Measurements from ENCODE around the gene TBC1D22A. TPM values are rescaled to one million over a fixed set of nuclear protein-coding genes. Genes with fewer than 3 reads are reported as not detected.

Gene TBC1D22A
- total and polyA plus RNA-seq, 9 of the 15 experiments (the other 6 are each of a cell fraction or from before 2014, with no cell fraction given): 0.20 to 11.5 (median 5.2) TPM

GRCh38 chr22:47163481-47163855 is 401.0 kb downstream of the TBC1D22A start:
- Histone ChIP-seq H3K27me3 (ENCODE audit: control insufficient read depth in 2 of 2, insufficient read depth in 2 of 2, low read length in 2 of 2) (no peaks in the 10 kb centered on the region), H3K36me3 (ENCODE audit: control insufficient read depth, insufficient read depth, low read length) (no peaks in the 10 kb centered on the region; the same call in 2 of the 3 replicates), H4K20me1 (replicated peaks; ENCODE audit: control insufficient read depth, insufficient read depth, low read length) (no peaks in the 10 kb centered on the region), H3K4me1 (replicated peaks in 1 of 2; ENCODE audit: control insufficient read depth in 2 of 2, insufficient read depth in 2 of 2, low read length in 2 of 2) (no peaks in the 10 kb centered on the region; a peak in 1 of 5 replicates), H3K79me2 (ENCODE audit: control insufficient read depth, insufficient read depth, low read length) (no peaks in the 10 kb centered on the region), H3K9me1 (ENCODE audit: control insufficient read depth, insufficient read depth, low read length) (no peaks in the 10 kb centered on the region), H3K27ac (ENCODE audit: extremely low read depth, low read depth, low read length) (no peak overlapping the region), H2AFZ (ENCODE audit: low read depth, low read length) (no peak overlapping the region), H3K4me2 (ENCODE audit: insufficient read depth, low read length) (no peak overlapping the region), H3K9ac (ENCODE audit: insufficient read depth in 1 of 2, low read depth in 2 of 2, low read length in 2 of 2) (no peak overlapping the region; a peak in 1 of 4 replicates), H3K4me3 (no peak overlapping the region), H3K9me3 (replicated peaks; ENCODE audit: control insufficient read depth, insufficient read depth, low read depth, low read length) (no peaks in the 10 kb centered on the region; the same call in 1 of the 2 replicates)
- no TSS peak for BruUV-seq (replicated peaks)
- no peak for TF ChIP-seq HCFC1 (IDR thresholded peaks at IDR 0.05; ENCODE audit: low read depth, low read length)
- TF ChIP-seq DACH1 (IDR thresholded peaks at IDR 0.05; ENCODE audit: partially characterized antibody): no peak
- TF ChIP-seq ZBTB43 (CRISPR knock-in tag; IDR thresholded peaks at IDR 0.05): no peak
- no peak for TF ChIP-seq ZNF766 (CRISPR knock-in tag; conservative IDR thresholded peaks at IDR 0.05)
- no peak for TF ChIP-seq ZNF583 (CRISPR knock-in tag; IDR thresholded peaks at IDR 0.05)
- TF ChIP-seq SNRNP70 (optimal IDR thresholded peaks at IDR 0.05; ENCODE audit: low read depth, low read length): no peak
- no peak for TF ChIP-seq ATF4 (CRISPR knock-in tag; IDR thresholded peaks at IDR 0.05)
- no peak for TF ChIP-seq RBBP5 (IDR thresholded peaks at IDR 0.05; ENCODE audit: borderline replicate concordance, insufficient read depth, low read length, poor library complexity, severe bottlenecking)
- no peak for TF ChIP-seq ZNF561 (CRISPR knock-in tag; conservative IDR thresholded peaks at IDR 0.05)
- TF ChIP-seq ZNF696 (CRISPR knock-in tag; conservative IDR thresholded peaks at IDR 0.05): no peak
- CTCF ChIA-PET (ENCODE audit: low intra/inter-chr PET ratio): no interaction called here
- POLR2A ChIA-PET: no interaction called here
- in situ Hi-C loops (cut with MboI): no loop called here
- intact Hi-C loops (cut with micrococcal nuclease): no loop called here
- FAIRE-seq: no peak
- DNase-seq (ENCODE audit: extremely low read depth in 1 of 4, low spot score in 3 of 4): no peak
- 40% methylated on average over 7 of the region's 10 CpGs for WGBS (ENCODE audit: insufficient coverage, low coverage, missing lambda C conversion rate)
- no peak for ATAC-seq

All from K562 (cell line).